OCI-LY3 (cell line): ENCODE measurements around the gene MIER2.

Experiments
- H2AFZ ChIP-seq: fragments of 200-600, 300-600 bp; shearing (Covaris generic); 2 replicates; pipeline ENCODE4 v1.6.0; 2014; ENCODE audit warnings: antibody characterized with exemption, low read depth, low read length
- H3K27ac ChIP-seq: fragments of 200-600, 300-600 bp; sonication (generic); 2 replicates; pipeline ENCODE4 v1.5.1; 2014; ENCODE audit warnings: mild to moderate bottlenecking, low read length, moderate library complexity, mixed read lengths
- H3K27me3 ChIP-seq: fragments of 200-600, 300-600 bp; sonication (generic); 2 replicates; pipeline ENCODE4 v1.6.1; 2014; ENCODE audit warnings: low read depth, low read length, mixed read lengths
- H3K36me3 ChIP-seq: fragments of 200-600, 300-600 bp; sonication (generic); replicated peaks from 2 replicates; pipeline ENCODE3; 2014; ENCODE audit warnings: low read depth, low read length, mixed read lengths
- H3K4me1 ChIP-seq: fragments of 300-600, 200-600 bp; sonication (generic); 2 replicates; pipeline ENCODE4 v1.6.1; 2014; ENCODE audit warnings: low read length, mixed read lengths
- H3K4me2 ChIP-seq: fragments of 200-600, 300-600 bp; sonication (generic); 2 replicates; pipeline ENCODE4 v1.6.1; 2014; ENCODE audit warnings: low read length, mixed read lengths
- H3K4me3 ChIP-seq: fragments of 300-600, 200-600 bp; sonication (generic); 2 replicates; pipeline ENCODE4 v1.5.1; 2014; ENCODE audit warnings: antibody characterized with exemption, mild to moderate bottlenecking, low read length, moderate library complexity
- H3K79me2 ChIP-seq: fragments of 300-600, 200-600 bp; shearing (Covaris generic); 2 replicates; pipeline ENCODE4 v1.6.1; 2014; ENCODE audit warnings: mild to moderate bottlenecking, low read length, mixed read lengths
- H3K9ac ChIP-seq: fragments of 300-600, 200-600 bp; shearing (Covaris generic); 2 replicates; pipeline ENCODE4 v1.6.0; 2014; ENCODE audit warnings: mild to moderate bottlenecking, low read length, moderate library complexity
- H3K9me3 ChIP-seq: fragments of 200-600, 300-600 bp; shearing (Covaris generic); 2 replicates; pipeline ENCODE4 v1.6.1; 2014; ENCODE audit warnings: low read length, mixed read lengths; ENCODE audit not compliant: insufficient read depth
- H4K20me1 ChIP-seq: fragments of 200-600, 300-600 bp; sonication (generic); 2 replicates; pipeline ENCODE4 v1.6.1; 2016; ENCODE audit warnings: low read length, mixed read lengths; ENCODE audit not compliant: insufficient read depth
- EZH2phosphoT487 ChIP-seq: fragments of 200-600 bp; shearing (Covaris generic); IDR thresholded peaks from 2 replicates; pipeline ENCODE4 v1.6.1; 2018; ENCODE audit warnings: antibody characterized with exemption, mixed run types, low read depth
- TF ChIP-seq, protein P1 (sequence below): fragments of 200-600, 300-600 bp; sonication (generic); IDR thresholded peaks from 2 replicates; pipeline ENCODE4 v1.5.1; 2014; ENCODE audit warnings: antibody characterized with exemption, low read length, low read depth

Gene MIER2

GRCh38 chr19:372306-372890 is 27.8 kb upstream of the MIER2 start:
- Histone ChIP-seq H3K36me3 (no peaks in the 10 kb centered on the region), H2AFZ (no peak overlapping the region), H4K20me1 (no peaks in the 10 kb centered on the region), H3K9ac (no peak overlapping the region), H3K4me1 (no peaks in the 10 kb centered on the region), H3K27ac (no peak overlapping the region), H3K27me3 (no peaks in the 10 kb centered on the region), H3K4me3 (no peak overlapping the region), H3K79me2 (no peaks in the 10 kb centered on the region), H3K9me3 (no peaks in the 10 kb centered on the region), H3K4me2 (no peak overlapping the region)
- TF ChIP-seq EZH2phosphoT487 = no peak
- TF ChIP-seq, protein P1, sequence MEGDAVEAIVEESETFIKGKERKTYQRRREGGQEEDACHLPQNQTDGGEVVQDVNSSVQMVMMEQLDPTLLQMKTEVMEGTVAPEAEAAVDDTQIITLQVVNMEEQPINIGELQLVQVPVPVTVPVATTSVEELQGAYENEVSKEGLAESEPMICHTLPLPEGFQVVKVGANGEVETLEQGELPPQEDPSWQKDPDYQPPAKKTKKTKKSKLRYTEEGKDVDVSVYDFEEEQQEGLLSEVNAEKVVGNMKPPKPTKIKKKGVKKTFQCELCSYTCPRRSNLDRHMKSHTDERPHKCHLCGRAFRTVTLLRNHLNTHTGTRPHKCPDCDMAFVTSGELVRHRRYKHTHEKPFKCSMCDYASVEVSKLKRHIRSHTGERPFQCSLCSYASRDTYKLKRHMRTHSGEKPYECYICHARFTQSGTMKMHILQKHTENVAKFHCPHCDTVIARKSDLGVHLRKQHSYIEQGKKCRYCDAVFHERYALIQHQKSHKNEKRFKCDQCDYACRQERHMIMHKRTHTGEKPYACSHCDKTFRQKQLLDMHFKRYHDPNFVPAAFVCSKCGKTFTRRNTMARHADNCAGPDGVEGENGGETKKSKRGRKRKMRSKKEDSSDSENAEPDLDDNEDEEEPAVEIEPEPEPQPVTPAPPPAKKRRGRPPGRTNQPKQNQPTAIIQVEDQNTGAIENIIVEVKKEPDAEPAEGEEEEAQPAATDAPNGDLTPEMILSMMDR = no peak

DNA sequence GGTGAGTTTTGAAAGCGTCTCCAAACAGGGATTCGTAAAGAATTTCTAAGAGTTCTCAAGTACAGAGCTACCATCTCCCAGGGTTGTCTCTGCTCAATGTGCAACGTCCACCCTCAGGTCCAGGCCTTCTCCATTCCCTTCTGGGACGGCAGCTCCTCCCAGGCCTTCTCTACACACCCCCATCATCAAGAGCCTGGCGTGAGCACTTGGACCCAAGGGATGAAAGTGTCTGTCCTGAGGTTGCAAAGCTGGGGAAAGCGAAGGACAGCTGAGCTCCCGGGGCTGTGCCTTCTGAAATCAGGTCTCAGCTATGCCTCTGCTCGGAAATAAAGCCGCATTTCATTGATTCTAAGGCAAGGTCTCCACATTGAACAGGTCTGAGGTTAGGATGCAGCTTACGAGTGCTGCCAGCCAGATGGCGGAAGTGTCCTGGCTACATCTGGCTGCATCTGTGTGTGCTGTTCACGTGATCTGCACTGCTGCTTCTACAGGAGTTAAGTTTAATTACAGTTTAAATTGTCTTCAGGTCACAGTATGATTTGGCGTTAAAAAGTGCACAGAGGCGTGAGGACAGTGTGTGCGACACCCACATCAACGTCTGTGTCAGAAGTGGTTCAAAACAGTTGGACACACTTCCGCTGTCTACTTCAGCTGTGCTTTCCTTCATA is 27.0 kb upstream of the MIER2 start:
- TF ChIP-seq, protein P1 = no peak
- TF ChIP-seq EZH2phosphoT487 = no peak
- no peak overlapping the region for H3K4me3 ChIP-seq
- H3K4me2 ChIP-seq = no peak overlapping the region

DNA sequence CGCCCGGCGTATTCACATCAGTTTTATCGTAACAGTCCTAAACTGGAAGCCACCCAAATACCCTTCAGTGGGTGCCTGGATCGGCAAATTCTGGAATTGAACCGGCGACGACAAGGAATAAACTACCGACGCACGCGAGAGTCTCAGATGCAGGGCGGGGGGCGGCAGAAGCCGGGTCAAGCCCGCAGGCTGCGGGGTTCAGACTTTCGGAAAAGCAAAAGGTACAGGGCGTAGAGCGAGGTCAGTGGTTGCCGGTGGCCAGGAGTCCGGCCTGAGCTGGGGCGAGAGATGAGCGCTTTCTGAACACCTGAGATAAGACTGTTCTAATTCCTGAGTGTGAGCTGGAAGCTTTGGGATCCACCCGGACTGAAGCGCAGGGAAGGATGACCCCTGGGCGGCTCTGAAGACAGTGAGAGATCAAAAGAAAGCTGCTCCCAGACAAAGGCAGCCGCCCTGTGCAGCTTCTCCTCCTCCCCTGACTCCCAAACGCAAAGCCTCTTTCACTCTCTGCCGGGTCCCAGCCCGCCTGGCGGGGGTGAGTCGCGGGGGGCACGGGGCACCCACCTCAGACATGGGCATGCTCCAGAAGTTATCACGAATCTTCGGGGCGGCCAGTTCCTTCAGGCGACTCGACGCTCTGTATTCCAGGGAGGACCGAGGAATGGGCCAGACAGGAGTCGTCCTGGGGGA is 26.2 kb upstream of the MIER2 start:
- Histone ChIP-seq H4K20me1 (no peaks in the 10 kb centered on the region), H3K9me3 (no peaks in the 10 kb centered on the region), H3K79me2 (no peaks in the 10 kb centered on the region), H3K27me3 (no peaks in the 10 kb centered on the region), H3K36me3 (no peaks in the 10 kb centered on the region), H3K9ac (no peak overlapping the region), H3K4me2 (no peak overlapping the region), H3K4me1 (no peaks in the 10 kb centered on the region), H2AFZ (no peak overlapping the region), H3K27ac (no peak overlapping the region), H3K4me3 (no peak overlapping the region)
- no peak for TF ChIP-seq EZH2phosphoT487

More for the DNA sequence above, 27.0 kb upstream of the MIER2 start:
- Histone ChIP-seq H2AFZ (no peak overlapping the region), H3K4me1 (no peaks in the 10 kb centered on the region), H3K27ac (no peak overlapping the region), H4K20me1 (no peaks in the 10 kb centered on the region), H3K27me3 (no peaks in the 10 kb centered on the region), H3K79me2 (no peaks in the 10 kb centered on the region), H3K9me3 (no peaks in the 10 kb centered on the region), H3K9ac (no peak overlapping the region), H3K36me3 (no peaks in the 10 kb centered on the region)

DNA sequence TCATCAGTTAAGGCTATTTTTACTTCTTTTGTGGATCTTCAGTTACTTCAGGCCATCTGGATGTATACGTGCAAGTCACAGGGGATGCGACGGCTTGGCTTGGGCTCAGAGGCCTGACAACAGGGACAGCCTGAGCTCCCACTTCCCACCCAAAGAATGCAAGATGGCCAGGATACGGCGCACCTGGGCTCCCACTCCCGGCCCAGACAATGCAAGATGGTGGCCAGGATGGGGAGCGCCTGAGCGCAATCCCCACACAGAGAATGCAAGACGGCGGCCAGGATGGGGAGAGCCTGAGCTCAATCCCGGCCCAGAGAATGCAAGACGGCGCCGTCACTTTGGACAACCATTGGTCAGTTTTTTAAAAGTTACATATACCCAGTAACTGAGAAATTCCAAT is 25.3 kb upstream of the MIER2 start:
- no peak overlapping the region for H2AFZ ChIP-seq
- H3K27me3 ChIP-seq = no peaks in the 10 kb centered on the region
- H3K4me3 ChIP-seq = no peak overlapping the region
- H3K9me3 ChIP-seq = no peaks in the 10 kb centered on the region
- H3K27ac ChIP-seq = no peak overlapping the region
- H3K4me1 ChIP-seq = no peaks in the 10 kb centered on the region
- H3K36me3 ChIP-seq = no peaks in the 10 kb centered on the region
- no peaks in the 10 kb centered on the region for H4K20me1 ChIP-seq
- TF ChIP-seq EZH2phosphoT487 = no peak
- TF ChIP-seq, protein P1 = no peak
- no peaks in the 10 kb centered on the region for H3K79me2 ChIP-seq
- H3K4me2 ChIP-seq = no peak overlapping the region
- H3K9ac ChIP-seq = no peak overlapping the region
